HG03159 (cell line): ENCODE measurements around the gene RGS4.

Experiments used
- ATAC-seq: cut with Tn5 transposase; IDR thresholded peaks from one replicate; pipeline ENCODE4 v1.9.1; 2021; ENCODE audit warnings: mild to moderate bottlenecking, moderate library complexity; ENCODE audit not compliant: unreplicated experiment

The RGS4 gene

DNA sequence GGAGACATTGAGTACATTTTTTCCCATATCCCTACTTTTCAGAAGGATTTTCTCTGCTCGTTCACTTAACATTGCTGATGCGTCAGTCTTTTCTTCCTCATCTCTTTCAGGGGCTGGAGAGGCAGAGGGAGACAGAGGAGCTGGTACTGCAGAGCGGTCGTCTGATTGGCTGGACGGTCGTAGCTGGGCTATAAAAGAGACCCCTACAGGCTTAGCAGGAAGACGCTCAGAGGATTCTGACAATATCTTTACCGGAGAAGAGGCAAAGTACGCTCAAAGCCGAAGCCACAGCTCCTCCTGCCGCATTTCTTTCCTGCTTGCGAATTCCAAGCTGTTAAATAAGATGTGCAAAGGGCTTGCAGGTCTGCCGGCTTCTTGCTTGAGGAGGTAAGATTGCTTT, at the start of gene RGS4:
Gene RGS4 (plus strand): TSS at position 220 of the 400 bp plus-strand sequence. CDS start 124 bp downstream, at position 344.
- ATAC-seq, result no peak

DNA sequence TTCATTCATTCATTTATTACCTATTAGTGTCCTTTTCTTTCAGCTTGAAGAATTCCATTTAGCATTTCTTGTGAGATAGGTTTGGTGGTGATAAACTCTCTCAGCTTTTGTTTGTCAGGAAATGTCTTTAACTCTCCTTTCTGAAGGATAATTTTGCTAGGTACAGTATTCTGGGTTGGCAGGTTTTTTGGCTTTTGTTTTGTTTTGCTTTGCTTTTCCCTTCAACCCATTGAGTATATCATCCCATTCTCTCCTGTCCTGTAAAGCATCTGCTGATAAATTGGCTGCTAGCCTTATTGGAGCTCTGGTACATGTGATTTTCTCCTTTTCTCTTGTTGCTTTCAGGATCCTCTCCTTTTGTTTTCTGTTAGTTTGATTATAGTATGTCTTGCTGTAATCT, 47.0 kb upstream of the RGS4 start:
- no peak for ATAC-seq

GRCh38 chr1:163027610-163028009, 41.6 kb upstream of the RGS4 start:
- no peak for ATAC-seq

- no peak for ATAC-seq
Observed at GRCh38 chr1:163029901-163030300, 39.3 kb upstream of the RGS4 start.

DNA sequence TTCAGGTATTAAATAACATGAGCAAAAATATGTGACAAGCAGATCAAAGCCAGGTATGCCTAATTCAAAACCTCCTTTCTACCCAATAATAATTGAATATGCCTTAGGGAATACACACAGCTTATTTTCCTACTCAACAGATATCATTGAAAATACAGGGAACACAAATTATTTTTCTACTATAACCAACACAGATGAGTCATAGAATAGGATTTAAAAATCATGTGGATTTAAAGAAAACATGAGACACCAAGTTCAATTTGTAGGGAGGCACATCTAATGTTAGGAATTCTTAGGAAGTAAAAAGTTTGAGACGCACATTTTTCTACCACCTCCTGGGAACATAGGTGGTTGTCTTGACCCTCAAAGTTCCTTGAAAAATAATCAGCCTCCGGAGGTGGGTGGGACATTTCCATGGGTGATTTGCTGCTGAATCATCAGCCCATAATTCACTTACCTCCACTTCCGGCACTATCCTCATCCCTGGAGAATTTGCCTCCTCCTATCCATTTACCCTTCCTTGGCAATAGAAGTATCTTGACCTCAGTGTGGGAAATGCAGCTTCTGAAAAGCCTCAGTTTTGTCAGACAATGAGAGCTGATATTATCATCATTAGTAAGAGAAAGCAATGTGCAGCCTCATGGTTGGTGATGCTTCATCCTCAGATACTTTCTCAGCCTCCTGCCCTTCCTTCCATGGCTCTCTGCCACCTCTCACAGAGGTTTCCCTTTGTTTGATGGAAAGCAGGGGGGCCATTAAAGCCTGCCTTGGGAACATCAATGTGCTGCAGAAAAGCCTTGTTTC, 33.5 kb upstream of the RGS4 start:
- no peak for ATAC-seq

- ATAC-seq, result no peak
Observed at GRCh38 chr1:163036671-163037070, 32.5 kb upstream of the RGS4 start.

DNA sequence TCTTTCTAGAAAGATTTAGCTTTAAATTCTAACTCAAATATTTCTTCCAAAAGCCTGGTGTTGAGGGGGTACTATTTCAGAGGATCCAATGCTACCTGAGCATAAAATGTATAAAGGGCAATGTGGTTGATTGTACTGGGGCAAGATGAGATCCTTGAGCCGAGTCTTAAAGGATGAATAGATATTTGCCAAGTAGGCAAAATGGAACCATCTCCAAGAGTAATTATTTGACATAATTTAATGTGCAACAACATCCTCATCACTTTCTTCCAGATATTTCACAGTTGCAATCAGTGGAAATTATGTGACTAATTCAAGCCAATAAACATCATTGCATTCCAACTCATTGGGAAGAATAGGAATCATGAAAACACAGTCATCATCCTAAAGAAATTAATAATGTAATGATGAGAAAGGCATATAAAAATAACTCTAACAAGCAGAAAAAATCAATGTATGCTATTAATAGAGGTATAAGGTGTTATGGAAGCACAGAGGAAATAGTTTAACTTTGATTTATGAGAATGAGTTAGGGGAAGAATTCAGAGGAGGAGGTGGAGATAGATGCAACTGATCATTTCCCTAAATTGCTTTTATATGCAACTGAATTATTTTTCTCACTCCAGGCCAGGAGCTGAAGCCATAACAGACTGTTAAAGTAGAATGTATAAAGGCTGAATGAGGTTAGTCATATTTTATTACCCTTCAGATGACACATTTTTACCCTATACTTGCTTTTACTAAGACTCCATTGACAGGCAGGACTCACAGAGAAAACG, 30.0 kb upstream of the RGS4 start:
- ATAC-seq, result no peak

DNA sequence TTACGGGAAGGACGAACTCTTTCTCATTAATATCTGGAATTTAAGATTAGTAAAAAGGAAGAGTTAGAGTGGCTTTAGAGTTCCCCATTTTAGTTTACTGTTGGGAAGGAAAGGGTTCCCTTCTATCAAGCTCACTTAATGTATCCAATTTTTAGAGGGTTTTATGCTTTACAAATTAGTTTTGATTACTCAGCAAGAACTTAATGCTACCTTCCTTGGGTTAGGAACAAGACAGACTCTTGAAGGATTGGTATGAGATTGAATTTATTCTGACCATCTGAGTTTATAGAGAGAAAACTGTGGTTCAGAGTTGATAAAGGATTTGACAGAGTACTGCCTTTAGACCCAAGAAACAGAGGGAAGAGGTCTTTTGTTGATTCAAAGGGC, 29.5 kb upstream of the RGS4 start:
- no peak for ATAC-seq

GRCh38 chr1:163046071-163046470, 23.1 kb upstream of the RGS4 start:
- ATAC-seq, result no peak

GRCh38 chr1:163047951-163048659, 21.1 kb upstream of the RGS4 start:
- ATAC-seq, result no peak

DNA sequence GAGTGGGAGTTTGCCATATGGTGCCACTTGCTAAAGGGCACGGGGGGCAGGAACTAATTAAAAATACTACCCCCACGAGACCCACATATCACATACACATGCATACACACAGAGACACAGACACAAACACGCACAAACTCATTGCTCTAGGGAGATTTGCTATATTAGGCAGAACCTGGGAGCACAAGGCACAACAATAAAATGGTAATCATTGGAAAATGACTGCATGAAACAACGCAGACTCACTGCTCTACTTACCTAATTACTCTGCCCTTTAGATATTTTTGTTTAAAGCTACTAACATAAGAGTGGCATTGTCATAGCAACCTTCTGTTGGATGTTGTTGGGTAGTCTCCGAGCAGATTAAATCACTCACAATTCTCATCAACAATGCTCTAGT, 20.3 kb upstream of the RGS4 start:
- no peak for ATAC-seq

DNA sequence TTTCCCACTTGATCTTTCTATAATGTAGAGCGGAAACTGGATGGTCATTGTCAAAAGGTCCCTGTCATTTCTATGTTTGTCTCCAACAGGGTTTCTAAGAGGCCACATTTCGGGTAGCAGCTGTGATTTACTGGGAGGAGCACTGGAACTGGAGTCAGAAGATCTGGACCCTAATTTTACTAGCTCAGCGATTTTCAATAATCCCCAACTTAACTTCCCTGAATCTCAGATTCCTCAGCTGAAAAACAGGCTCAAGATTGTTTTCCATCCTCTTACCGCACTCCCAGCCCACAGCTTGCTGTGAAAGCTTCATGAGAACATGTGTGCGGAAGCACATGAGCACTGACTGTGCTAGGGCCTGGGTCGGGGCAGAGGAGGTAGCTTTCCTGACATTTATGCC, 19.9 kb upstream of the RGS4 start:
- ATAC-seq, result no peak

GRCh38 chr1:163050496-163050895, 18.7 kb upstream of the RGS4 start:
- no peak for ATAC-seq

DNA sequence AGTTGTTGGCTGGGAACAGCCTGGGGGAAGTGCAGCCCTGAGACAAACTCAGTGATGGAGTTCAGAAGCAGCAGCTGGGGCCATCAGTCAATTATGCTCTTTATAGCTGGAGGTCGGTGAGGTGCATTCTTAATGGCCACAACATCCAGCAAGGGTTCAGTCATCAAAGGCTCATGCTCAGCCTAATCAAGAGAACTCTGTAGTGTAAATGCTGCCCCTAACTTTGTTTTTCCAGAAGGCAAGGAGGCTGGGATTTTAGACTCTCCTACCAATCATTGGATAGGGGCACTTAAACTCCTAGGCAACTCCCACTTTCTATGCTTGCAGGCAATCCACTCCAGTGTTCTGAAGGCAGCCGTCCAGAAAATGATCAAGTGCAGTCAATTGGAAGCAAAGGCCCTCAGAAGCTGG, 15.0 kb upstream of the RGS4 start:
- ATAC-seq, result no peak

DNA sequence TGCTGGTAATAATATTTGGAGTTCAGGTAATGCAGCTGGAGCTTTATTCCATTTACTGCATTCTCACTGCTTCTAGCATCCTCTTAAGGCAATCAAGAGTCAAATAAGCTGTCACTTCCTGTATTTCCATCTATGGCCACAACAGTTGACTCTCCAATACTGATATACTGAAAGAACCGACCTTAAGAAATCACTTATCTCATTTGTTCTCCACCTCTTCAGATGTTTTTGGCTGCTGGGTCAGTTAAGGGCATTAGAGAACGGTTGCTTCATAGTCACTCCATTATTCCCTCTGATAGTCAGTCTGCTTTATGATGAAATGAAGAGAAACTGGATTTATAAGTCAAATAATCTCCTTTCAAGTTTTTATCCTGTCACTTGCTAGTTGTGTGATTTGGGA, 14.2 kb upstream of the RGS4 start:
- ATAC-seq, result no peak

DNA sequence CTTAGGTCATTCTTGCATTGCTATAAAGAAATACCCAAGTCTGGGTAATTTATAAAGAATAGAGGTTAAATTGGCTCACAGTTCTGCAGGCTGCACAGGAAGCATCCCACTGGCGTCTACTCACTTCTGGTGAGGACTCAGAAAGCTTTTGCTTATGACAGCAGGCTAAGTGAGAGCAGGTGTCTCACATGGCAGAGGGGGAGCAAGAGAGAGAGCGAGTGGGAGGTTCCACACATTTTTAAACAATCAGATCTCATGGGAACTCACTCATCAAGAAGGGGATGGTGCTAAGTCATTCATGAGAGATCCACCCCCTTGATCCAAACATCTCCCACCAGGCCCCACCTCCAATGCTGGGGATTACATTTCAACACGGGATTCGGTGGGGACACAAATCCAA, 13.6 kb upstream of the RGS4 start:
- no peak for ATAC-seq

DNA sequence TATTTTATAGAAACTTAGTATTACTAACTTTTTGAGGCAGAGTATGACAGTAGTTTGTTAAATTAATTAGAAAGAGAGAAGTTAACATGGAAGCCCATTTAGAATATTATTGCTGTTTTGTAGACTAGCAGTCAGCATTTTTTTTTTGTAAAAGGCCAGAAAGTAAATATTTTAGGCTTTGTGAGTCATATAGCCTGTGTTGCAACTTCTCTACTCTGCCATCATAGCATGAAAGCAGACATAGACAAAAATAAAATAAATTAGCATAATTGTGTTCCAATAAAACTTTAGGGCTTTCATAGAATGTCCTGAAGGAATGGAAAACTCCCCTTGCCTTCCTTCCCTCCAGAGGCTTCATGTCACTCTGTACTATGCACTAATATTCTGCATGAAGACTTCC, 12.3 kb upstream of the RGS4 start:
- no peak for ATAC-seq

- no peak for ATAC-seq
Observed at GRCh38 chr1:163060343-163061007, 8.7 kb upstream of the RGS4 start.

- no peak for ATAC-seq
Observed at GRCh38 chr1:163063143-163063542, 6.0 kb upstream of the RGS4 start.

DNA sequence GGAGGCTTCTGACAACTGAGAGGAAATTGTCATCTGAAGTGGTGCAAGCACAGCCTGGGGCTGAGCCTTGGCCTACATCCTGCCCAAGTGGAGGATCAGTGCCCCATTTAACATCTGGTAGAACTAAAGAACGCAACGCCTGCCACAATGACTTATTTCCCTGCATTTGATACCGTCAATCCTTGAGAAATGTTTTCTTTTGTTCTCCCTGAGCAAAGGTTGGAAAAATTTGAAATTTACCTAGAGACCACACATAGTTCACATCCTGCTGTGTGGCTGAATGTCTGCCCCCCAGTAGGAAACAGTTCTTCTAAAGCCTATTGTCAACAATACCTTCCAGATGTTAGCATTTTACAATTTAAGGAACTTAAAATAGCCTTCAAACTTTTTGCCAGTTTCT, 5.6 kb upstream of the RGS4 start:
- no peak for ATAC-seq

GRCh38 chr1:163066168-163066567, 3.0 kb upstream of the RGS4 start:
- no peak for ATAC-seq
